Fibroblast of villous mesenchyme (primary cell): ENCODE measurements around the gene ATF7. TPM values are rescaled to one million over a fixed set of nuclear protein-coding genes. Genes with fewer than 3 reads are reported as not detected.
A peak's percentile ranks its signal among the peaks of the same experiment; 100 is the strongest.

Experiments used
- DNase-seq: peaks from one replicate; pipeline ENCODE4 v3.0.0-alpha.2; 2010; ENCODE audit warnings: low read depth
- H3K4me3 ChIP-seq: 2 replicates; pipeline ENCODE4 v1.5.1; 2011; ENCODE audit warnings: low read depth, mild to moderate bottlenecking, low read length
- CTCF ChIP-seq: IDR thresholded peaks from 2 replicates; pipeline ENCODE4 v1.5.1; 2012; ENCODE audit warnings: low read depth, mild to moderate bottlenecking, low read length; ENCODE audit not compliant: insufficient read depth
- total RNA-seq: library from RNA; depleted of rRNA; stranded (reverse); fragments of >200 nt; gene quantifications from 2 replicates; pipeline ENCODE4 v1.2.3, GENCODE V29; 2012

The ATF7 gene
- total RNA-seq: 9.3 and 14.7 TPM in 2 replicates

GRCh38 chr12:53625946-53626701 is at the start of gene ATF7:
ATF7 (minus strand) TSS chr12:53626382; CDS start chr12:53601000, 25,382 bp downstream.
- TF ChIP-seq CTCF: no peak
- peak within 1 kb of the TSS; percentile 82 for H3K4me3 ChIP-seq
- DNase-seq: peak; percentile 98

GRCh38 chr12:53674977-53675700 is 49.0 kb upstream of the ATF7 start:
- DNase-seq: peak; percentile 16
- TF ChIP-seq CTCF: no peak
- peak overlapping the region; percentile 75 for H3K4me3 ChIP-seq

- TF ChIP-seq CTCF: no peak
- H3K4me3 ChIP-seq: no peak overlapping the region
- no peak for DNase-seq
Measured at GRCh38 chr12:53670971-53671370, 44.8 kb upstream of the ATF7 start.

- TF ChIP-seq CTCF: no peak
- no peak for DNase-seq
- no peak overlapping the region for H3K4me3 ChIP-seq
Measured at GRCh38 chr12:53670308-53670707, 44.1 kb upstream of the ATF7 start.

GRCh38 chr12:53667080-53667479 is 40.9 kb upstream of the ATF7 start:
- H3K4me3 ChIP-seq: no peak overlapping the region
- no peak for TF ChIP-seq CTCF
- DNase-seq: no peak

GRCh38 chr12:53664936-53665335 is 38.8 kb upstream of the ATF7 start:
- no peak for DNase-seq
- H3K4me3 ChIP-seq: no peak overlapping the region
- no peak for TF ChIP-seq CTCF
